Ammon's horn (tissue), 1 donor: ENCODE data around the gene CD9.
"Not testable (repeated sequence)": the region's sequence is repeated elsewhere in the genome, so short reads cannot be mapped to it uniquely, and the experiment has no call there.

ENCODE experiments used
- DNase-seq: peaks from one replicate; pipeline ENCODE4 v3.0.0-alpha.2; 2016; ENCODE audit warnings: low spot score

CD9 gene

DNA sequence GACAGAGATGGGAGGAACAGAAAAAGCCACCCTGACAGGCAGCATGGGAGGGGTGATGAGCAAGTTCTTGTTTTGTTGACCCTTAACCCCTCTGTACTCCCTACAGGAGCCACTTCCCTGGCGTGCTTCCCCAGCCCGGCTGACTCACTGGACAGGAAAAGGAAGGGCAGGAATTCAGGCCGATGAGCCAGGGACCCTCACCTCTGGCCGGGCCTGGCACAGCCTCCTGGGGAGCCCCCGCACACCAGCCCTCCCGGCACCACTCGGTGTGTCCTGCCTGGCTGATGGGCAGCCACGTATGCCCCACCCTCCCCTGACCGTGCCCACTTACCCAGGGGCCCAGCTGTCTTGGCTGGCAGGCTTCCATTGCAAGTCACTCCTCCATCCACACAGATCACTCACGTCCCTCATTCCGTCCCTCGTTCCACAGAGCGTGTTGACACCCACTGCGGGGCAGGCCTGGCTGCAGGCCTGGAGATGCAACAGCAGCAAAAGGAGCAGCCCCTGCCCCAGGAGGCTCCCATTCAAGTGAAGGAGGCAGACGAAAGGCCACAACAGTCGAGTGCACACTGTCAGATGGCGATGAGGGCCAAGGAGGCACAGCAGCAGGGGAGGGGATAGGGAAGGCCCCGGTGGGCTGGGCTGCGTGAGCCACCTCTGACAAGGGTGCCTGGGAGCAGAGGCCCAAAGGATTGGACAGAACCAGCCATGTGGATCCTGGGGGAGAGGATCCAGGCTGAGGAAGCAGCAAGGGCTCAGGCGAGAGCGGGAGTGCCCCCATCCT lies 19.7 kb upstream of the CD9 start:
- no peak for DNase-seq

DNA sequence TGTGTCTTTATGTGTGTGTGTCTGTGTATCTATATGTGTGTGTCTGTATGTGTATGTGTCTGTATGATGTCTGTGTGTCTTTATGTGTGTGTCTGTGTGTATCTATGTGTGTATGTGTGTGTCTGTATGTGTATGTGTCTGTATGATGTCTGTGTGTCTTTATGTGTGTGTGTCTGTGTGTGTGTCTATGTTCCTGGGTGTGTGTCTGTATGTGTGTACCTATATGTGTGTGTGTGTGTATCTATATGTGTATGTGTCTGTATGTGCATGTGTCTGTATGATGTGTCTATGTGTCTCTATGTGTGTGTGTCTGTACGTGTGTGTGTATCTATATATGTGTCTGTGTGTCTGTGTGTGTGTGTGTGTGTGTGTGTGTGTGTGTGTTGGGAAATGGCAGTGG lies 19.0 kb upstream of the CD9 start:
- no peak for DNase-seq

GRCh38 chr12:6181583-6182278 lies 18.5 kb upstream of the CD9 start:
- DNase-seq = no peak

DNA sequence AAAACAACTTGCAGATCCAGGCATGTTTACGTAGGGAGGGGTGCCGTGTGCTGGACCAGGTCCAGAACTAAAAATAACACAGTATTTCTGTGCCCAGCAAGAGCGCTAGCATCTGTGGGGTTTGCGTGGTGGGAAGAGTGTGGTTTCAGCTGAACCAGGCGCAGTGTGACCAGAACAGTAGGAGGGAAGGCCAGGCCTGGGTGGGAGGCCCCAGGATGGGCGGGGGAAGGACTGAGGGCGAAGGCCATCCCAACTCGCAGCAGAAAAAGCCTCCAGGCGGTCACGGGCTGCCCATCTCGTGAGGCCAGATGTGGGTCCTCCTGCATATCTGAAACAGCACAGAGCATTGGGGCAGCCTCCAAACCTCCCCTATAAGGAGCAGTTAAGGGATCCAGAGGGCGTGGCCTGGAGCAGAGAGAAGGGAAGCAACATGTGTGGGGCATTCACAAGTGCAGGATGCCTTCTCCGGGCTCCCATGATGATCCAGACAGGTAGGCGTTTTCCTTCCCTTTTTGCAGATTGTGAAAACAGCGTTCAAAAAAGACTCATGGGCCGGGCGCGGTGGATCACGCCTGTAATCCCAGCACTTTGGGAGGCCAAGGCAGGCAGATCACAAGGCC lies 17.8 kb upstream of the CD9 start:
- DNase-seq = no peak

- DNase-seq = no peak
Observed at GRCh38 chr12:6183689-6184428, 16.3 kb upstream of the CD9 start.

DNA sequence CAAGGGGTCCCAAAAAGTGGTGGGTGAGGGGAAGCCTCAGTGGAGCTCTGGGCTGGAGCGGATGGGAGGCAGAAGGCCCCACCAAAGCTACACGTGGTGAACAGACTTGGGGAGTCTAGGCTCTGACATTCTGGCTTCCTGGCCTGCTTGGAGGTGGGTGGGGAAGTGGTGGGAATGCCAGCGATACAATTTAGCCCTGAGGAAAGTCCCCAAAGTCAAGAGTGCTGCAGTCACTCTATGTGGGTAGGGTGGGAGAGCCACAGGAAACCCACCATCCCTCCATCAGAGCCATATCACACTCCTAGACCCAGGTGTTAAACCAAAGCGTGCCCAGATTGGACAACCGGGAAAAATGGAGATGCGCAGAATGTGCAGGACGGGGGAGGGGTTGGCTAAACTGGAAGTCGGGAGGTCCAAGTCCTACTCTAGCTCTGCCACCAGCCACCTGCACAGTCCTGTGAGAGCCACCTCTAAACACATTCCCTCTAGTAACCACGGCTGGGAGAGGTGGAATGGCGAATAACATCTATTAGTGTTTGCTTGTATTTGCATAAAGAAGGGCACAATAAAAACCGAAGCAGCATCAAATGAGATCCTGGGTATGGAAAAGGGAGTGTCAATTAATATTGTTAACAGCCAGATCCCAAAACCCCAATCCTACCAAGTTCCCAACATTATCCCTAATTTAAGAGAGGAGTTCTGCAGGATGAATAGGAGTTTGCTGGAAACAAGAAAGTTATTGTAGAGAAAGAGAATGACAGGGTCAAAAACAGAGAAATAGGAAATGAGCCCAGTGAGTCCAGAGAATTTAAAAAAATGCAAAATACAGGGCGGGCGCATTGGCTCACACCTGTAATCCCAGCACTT lies 14.0 kb upstream of the CD9 start:
- DNase-seq = no peak

GRCh38 chr12:6187948-6188793 lies 12.0 kb upstream of the CD9 start:
- no peak for DNase-seq

DNA sequence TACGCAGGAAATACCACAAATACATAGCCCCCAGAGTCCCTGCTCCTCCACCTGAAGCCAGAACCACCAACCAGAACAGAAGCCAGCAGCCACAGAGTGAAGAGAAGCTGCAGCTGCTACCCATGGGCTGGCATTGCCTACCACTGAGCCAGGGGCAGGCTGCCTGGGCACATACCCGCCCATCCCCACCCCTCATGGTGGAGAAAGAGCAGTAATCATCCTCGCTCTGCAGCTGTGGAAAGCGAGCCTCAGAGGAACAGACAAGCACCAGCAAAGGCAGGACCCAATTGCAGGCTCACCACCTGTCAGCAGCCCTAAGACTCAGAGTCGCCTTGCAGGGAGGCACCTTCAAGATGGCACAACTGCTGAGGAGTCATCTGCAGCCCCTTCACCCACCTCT lies 11.2 kb upstream of the CD9 start:
- DNase-seq = no peak

GRCh38 chr12:6189952-6190598 lies 10.1 kb upstream of the CD9 start:
- DNase-seq = not testable (repeated sequence)

DNA sequence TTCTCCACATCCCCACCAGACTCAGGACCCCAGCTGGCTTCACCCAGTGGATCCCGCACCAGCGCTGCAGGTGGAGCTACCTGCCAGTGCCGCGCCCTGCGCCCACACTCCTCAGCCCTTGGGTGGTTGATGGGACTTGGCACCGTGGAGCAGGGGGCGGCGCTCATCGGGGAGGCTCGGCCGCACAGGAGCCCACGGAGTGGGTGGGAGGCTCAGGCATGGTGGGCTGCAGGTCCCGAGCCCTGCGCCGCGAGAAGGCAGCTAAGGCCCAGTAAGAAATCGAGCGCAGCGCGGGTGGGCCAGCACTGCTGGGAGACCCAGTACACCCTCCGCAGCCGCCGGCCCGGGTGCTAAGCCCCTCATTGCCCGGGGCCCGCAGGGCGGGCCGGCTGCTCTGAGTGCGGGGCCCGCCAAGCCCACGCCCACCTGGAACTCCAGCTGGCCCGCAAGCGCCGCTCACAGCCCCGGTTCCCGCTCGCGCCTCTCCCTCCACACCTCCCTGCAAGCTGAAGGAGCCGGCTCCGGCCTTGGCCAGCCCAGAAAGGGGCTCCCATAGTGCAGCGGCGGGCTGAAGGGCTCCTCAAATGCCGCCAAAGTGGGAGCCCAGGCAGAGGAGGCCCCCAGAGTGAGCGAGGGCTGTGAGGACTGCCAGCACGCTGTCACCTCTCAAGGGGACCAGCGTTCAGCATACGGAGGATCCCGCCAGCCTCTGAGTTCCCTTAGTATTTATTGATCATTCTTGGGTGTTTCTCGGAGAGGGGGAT lies 9.3 kb upstream of the CD9 start:
- not testable (repeated sequence) for DNase-seq

GRCh38 chr12:6192604-6193380 lies 7.4 kb upstream of the CD9 start:
- DNase-seq = no peak

GRCh38 chr12:6193853-6194815 lies 6.1 kb upstream of the CD9 start:
- DNase-seq = no peak

GRCh38 chr12:6195665-6196535 lies 4.3 kb upstream of the CD9 start:
- DNase-seq = peak; percentile 88

DNA sequence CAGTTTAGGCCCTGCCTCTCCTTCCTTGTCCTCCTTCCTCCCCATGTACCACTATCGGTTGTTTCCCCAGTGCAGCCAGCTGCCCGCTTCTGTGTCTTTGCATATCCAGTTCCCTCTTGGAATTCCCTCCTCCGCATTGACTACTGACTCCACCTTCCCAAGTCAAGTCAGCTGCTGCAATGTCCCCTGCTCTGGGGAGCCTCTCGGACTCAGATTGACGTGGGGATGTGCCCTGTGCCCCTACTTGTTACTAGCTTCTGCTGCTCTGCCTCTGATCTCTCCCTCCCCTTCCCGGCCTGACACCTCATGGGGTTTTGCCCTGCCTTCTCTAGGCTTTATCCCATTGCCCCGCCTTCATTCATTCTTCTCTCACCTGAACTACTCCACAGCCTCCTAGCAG lies 2.1 kb upstream of the CD9 start:
- DNase-seq = no peak

GRCh38 chr12:6198556-6198955 lies 1.6 kb upstream of the CD9 start:
- DNase-seq = no peak

DNA sequence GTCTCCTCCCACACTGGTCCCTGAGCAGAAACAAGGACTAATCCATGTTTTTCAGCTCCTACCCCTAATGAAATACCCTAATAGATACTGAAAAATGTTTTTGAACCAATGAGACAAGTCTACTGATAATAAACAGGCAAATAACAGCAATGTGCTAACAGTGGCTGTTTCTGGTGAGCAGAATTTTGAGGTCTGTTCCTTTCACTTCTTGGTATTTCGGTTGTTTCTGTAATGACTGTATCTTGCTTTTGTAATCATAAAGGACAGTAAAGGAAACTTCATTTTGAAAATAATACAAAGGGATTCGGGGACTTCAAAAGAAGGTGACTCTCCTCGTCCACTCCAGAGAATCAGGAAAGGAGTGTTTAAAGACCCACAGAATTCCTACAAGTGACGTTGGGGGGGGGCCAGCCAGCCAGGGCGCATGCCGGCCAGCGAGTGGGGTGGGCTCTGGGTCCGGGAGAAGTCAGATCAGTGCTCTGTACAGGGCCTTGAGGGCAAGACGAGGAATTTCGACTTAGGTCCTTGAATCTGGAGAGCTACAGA lies 1.1 kb upstream of the CD9 start:
- DNase-seq = no peak
